Measurements from ENCODE around the gene MCF2L2.
A peak's percentile ranks its signal among the peaks of the same experiment; 100 is the strongest.

Gene MCF2L2

DNA sequence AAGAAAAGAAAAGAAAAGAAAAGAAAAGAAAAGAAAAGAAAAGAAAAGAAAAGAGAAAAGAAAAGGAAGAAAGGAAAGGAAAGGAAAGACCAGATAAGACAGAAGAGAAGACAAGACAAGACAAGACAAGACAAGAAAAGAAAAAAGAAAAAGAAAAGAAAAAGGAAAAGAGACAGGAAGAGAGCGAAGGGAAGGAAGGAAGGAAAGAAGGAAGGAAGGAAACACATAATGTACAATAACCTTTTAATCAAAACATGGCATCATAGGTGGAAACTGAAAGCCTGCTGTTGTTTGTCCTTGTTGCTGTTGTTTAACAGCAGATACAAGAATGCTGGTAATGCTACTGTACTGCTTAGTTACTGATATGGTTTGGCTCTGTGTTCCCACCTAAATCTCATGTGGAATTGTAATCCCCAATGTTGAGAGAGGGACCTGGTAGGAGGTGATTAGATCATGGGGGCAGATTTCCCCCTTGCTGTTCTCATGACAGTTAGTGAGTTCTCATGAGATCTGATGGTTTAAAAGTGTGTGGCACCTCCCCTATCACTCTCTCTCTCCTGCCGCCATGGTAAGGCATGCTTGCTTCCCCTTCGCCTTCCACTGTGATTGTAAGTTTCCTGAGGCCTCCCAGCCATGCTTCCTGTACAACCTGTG is 67.3 kb downstream of the MCF2L2 start:
- no peak for DNase-seq

DNA sequence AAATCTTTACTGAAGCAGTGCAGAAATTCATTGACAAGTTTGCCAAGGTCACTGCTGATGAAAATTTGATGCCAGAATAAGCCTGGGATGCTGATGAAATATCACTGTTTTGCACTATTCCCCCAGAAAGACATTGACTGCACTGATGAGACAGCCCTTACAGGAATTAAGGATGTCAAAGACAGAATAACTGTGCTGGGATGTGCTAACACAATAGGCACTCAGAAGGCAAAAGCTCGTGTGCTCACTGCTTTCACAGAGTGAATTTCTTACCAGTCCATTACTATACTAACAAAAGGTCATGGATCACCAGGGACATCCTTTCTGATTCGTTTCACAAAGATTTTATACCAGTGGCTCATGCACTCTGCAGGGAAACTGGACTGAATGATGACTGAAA is 69.4 kb downstream of the MCF2L2 start:
- DNase-seq, result no peak

DNA sequence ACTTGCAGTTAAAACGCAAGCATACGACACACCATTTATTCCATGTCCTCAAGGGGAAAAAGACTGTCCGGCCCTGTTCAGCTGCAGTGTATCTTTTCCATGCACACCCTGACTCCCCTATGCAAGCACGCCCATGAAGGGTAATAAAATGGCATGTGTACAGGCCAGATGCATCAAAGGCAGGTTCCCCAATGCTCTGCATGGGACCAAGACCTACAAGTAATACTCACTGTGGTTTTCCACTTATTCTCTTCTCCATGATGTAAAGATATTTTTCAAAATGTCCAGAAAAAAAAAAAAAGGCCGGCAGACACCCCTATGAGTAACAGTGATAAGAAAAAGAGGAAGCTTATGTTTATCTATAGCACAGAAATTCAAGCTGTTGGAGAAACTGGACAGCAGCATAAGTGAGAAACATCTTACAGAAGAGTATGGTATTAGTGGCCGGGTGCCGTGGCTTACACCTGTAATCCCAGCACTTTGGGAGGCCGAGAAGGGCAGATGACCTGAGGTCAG is 70.8 kb downstream of the MCF2L2 start:
- DNase-seq, result no peak

DNA sequence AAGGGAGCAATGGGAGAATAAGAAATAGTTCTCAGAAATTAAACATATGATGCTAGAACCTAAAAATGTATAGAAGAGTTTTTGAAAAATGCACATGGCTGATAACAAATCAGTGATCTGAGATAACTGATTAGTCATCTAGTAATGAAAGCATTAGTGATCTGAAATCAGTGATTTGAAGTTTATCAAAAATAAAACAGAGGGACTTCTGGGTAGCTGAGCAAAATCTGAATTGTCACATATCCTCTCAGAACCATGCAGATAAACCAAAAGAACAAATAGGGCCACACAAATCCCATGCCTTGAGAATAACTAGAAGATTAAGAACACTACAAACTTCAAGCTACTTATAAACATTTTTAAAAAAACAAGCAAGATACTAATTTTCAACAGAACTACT is 71.5 kb downstream of the MCF2L2 start:
- DNase-seq, result no peak

DNA sequence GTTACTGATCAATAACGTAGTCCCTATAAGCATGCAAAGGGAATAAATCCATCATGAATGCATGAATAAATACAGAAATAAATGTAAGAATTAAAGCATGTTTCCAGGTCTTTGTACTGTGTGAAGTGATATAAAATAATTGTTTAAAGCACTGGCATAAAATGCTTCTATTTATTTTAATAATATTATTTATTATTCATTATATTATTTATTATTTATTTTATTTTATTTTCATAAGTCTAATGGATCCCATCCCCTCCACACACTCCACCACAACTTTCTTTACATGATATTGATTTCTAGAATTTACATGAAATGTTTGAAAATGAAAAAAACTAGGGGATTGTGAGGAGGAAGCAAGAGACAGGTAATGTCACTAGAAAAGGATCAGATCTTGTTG is 73.5 kb downstream of the MCF2L2 start:
- no peak for DNase-seq

DNA sequence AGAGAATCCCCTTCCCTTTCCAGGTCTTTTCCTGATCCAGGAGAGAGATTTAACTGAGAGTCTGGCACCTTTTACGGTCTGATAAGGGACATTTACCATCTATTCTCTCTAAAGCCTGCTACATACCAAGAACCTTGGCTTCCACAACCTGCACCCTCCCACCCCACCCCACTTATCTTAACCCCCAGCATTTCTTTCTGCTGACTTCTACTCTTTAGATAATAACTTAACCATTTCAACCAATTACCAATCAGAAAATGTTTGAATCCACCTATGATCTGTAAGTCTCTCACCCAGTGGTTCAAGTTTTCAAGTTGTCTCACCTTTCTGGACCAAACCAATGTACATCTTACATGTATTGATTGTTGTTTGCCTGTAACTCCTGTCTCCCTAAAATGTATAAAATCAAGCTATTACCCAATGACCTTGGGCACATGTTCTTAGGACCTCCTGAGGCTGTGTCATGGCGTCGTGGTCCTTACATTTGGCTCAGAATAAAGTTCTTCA is 74.0 kb downstream of the MCF2L2 start:
- no peak for DNase-seq

DNA sequence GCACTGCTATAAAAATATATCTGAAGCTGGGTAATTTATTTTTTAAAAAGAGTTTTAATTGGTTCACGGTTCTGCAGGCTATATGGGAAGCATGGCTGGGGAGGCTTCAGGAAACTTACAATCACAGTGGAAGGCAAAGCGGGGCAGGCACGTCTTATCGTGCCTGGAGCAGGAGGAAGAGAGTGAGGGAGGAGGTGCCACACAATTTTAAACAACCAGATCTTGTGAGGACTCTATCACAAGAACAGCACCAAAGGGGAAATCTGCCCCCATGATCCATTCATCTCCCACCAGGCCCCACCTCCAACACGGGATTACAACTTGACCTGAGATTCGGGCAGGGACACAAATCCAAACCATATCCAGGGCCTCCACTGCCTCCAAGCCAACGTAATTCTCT is 75.0 kb downstream of the MCF2L2 start:
- DNase-seq, result no peak

DNA sequence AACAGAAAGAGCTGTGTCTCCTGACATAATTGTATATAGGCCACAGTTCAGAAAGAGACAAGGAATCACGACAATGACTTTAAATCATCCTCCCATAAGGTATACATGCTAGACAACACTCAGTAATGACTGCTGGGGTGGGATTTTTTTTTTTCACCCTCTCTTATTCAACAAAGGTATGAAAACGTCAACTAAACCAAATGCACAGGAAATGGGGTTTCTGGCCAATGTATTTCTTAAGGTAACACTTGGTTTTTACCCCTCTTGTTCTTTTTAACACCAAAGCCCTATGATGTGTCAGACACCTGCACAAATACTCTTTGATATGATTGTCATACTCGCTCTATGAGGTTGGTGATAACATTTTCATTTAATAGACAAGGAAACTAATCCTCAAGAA is 78.3 kb downstream of the MCF2L2 start:
- DNase-seq, result no peak

DNA sequence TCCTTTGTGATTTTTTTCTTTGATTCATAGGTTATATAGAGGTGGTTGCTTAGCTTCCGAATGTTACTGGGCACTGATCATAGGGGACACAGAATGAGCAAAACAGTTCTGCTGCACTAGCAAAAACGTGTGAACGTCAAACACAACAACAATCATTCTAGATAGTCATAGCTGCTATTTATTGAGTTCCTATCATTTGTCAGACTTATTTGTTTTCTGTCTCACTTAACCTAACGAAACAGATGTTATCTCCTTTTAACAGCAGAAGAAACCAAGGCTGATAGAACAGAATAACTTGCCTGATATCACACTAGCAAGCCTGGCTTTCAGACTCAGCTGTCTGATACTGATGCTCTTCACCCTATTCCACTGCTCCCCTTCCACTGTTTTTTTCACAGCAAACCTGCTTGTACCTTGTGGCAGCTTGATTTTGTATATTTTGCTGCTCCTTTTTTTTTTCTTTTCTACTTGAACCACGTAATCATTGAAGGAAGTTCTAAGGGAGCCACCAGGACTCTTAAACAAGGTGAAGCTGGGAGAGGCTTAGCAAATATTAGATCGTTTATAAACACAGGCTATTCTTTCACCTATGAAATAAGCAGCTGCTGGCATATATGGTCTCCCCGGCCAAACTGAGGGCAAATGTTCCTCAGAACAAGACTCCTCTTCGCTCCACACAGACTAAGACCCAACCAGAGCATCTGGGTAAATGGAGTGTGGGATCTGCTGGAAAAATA is 78.8 kb downstream of the MCF2L2 start:
- DNase-seq, result no peak

DNA sequence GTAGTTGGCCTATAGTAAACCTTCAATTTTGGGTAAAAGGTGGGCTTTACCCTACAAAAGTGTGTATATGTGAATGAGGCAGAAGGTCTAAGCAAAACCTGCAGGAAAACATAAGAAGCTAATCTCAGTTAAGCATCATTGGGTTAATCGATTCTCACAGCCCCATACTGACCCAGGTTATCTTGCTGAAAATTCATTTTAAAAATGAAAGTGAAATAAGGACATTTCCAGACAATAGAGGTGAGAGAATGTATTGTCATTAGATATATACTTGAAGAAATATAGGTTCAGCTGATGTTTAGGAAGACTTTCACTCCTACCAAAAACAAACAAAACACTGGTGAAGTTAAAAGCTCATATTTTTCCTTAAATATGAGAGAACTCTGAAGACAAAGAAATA is 85.6 kb downstream of the MCF2L2 start:
- no peak for DNase-seq

DNA sequence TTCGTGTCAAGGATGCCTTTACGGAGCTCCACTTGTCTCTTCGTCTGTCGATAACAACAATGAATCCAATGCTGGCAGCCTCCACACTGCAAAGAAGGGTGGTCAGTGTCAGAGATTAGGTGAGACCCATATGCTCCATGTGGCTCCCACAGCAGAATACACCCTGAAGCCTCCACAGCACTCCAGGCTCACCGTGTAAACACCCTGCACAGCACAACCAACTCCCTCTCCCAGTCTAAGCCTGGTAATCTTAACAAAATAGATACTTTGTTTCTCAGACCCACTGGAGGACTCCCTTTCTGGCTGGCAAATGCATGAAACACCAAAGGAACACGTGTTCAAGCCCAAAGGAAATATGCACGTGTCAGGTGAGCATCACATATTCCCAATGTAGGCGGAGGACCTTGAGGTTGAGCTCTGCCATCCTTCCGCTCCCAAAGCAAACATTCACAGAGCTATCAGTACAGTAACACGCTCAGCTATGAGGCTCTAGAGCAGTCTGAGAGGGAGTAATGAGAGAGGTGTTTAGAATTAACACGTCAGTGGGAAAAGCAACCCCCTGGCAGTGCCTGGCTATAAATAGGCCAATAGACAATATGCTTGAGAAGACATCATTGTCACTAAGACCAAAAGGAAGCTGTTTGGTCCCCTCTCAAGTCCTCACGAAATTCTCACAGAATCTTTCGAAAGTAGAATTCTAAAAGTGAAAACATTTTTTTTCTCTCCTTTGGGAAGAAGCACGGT is 86.7 kb downstream of the MCF2L2 start:
- no peak for DNase-seq

DNA sequence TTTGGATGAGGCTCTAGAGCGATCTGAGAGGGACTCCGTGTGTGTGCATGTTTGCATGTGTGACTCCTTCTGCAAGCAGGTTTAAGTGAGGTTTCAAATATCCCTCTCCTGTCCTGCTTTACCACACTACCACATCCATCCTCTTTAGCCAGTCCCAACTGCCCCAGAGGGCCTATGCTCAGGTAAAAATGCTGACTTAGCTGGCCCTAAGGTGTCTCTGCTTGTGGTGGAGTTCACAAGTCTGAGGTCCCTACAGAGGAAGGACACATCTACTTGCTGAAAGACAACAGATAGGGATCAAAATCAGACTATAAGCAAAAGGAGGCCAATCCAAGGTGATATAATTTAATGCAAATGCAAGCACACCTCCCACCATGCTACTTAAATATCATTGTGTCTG is 88.2 kb downstream of the MCF2L2 start:
- no peak for DNase-seq

DNA sequence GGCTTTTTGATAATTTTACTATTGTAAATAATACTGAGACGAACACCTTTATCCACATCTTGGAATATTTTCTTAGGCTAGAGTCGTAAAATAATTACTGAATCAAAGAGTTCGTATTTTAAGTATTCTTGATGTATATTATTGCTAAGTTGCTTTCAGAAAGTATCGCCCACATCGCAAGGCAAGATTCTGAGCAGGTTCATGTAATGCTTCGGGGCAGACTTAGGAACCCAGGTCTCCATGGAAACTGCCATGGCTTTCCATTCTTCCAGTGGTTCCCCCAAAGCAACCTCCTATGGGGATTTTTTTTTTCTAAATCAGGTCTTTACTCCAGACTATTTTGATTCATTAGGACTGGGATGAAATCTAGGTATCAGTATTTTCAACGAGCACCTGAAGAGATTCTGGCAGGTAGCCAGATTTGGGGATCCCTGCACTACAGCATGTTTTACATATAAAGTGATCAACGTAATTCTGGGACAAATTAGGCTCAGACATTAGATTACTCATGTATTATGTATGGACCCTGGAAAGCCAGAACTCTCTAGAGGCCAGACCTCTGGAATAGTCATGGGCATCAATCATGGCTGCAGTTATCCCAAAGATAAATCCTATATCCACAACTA is 88.8 kb downstream of the MCF2L2 start:
- DNase-seq, result peak; percentile 13

DNA sequence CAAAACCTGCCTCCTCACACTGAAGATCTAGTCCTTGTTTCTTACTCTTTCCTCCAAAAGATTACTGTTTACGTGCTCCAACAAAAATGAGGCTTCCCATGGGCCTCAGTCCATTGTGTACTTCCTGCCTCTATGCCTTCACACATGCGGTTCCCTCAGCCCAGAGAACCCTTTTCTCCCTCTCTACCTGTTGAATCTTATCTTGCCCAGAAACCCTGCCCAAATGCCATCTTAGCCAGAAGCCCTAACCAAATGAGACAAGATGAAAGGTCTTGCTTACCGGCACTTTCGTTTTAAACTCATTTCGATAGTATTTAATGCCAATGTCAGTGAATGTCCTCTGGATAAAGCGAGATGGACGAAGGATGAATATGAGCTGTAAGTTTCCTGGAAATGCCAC is 89.9 kb downstream of the MCF2L2 start:
- no peak for DNase-seq

DNA sequence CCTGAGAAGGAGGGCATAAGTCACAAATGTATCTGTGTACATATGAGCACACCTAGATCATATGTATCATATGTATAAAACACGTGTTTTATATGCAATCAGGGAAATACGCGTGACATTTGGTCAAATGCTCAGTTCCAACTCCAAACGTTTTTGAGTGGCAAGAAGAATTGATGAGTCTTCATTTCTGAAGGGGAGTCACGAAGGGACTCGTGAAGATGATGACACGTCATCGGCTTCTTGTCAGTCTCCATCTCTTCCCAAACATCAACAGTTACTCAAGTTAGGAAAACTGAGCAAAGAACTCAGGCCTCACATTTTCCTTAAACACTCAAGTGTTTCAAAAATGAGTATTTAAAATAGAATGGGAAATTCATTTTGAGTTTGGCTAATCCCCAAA is 95.9 kb downstream of the MCF2L2 start:
- DNase-seq, result no peak

DNA sequence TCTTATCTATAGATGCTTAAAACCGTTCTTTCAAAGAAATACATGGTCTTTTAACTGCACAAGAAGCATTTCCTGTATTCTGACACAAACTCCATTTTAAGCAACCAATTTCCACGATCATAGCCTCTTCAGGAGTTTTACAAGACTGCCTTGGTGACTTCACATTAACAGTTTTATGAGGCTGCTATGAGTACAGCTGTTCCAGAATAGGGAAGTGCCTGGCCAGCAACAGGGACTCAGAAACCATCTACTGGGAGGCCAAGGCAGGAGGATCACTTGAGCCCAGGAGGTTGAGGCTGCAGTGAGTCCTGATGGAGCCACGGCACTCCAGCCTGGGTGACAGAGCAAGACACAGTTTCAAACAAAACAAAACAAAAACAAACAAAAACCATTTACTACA is 96.9 kb downstream of the MCF2L2 start:
- no peak for DNase-seq

DNA sequence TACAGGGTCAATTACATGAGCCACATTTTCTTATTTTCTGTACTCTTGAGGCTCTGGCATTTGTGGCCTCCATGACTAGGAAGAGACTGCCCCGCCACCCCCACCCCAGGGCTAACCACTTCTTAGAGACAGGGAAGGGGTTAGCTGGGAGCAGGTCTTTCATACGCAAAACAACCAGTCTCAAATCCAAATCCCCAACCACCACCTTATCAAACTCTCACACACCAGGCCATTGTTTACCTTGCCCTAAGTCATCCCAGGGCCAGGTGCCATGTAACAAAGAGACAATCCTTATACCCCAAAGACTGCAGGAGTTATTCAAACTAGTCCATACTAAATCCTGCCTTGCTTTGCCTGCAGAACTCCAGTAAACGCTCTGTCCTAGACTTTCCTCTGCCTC is 97.5 kb downstream of the MCF2L2 start:
- no peak for DNase-seq

DNA sequence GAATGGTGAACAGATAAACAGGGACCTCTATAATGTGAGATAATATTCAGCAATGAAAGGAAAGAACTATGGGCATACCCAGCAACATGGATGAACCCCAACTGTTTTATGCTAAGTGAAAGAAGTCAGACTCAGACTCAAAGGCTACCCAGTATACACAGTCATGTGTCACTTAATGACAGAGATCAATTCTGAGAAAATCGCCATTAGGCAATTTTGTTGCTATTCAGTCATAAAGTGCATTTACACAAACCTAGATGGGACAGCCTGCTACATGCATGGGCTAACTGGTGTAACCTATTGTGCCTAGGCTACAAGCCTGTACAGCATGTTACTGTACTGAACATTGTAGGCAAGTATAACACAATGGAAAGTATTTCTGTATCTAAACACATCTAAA is 98.9 kb downstream of the MCF2L2 start:
- no peak for DNase-seq

DNA sequence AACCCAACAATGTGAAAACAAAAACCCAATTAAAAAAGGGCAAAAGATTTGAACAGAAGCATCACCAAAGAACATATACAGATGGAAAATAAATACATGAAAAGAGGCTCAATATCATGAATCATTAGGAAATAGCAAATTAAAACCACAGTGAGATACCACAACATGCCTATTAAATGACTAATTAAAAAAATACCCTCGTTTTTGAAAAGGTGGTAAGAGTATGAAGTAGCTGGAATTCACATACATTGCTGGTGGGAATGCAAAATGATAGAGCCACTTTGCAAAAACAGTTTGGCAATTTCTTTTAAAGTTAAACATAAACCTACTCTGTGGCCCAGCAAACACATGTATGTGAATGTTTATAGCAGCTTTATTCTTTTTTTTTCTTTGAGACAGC is 99.6 kb downstream of the MCF2L2 start:
- DNase-seq, result no peak

DNA sequence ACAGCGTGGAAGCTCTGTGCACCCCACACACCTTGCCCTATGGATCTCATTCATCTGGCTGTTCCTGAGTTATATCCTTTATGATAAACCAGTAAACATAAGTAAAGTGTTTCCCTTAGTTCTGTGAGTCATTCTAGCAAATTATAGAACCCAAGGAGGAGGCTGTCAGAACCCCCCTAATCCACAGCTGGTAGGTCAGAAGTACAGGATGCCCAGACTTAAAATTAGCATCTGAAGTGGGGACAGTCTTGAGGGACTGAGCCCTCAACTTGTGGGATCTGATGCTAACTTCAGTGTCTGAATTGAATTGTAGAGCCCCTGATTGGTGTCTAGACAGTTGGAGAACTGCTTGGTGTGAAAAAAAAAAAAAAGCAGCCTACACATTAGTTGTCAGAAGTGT is 100.3 kb downstream of the MCF2L2 start:
- no peak for DNase-seq

DNA sequence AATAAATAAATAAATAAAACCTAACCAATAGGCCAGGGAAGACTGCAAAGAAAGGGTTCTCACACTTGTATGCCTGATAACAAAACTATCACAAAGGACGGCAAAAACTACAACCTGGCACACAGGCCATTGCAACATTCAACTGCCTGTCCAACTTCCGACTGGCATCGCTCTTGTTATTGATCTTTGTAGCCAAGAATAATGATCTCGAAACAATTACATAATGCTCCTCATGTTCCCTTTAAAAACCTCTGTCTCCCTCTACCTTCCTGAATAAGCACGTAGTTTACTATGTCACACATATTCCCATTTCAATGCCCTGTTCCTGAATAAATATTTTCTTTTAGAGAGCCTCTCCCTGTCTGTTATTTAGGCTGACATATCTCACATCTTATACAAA is 101.1 kb downstream of the MCF2L2 start:
- DNase-seq, result no peak

DNA sequence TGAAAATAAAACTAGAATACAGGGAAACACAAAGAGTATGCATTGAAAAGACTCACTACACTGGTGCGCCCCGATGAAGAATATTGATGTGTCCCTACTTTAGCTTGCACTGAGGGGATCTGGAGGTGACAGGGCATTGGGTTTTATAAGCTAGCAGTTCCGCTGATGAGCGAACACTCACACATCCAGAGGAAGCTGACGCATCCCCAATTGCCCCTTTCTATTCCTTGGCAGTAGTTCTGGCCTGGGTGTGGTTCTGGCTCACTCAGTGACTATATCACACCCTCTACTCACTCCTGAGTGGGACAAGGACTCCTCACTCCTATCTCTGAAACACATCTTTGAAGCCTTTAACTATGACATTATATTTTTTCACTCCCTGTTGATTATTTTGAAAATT is 104.3 kb downstream of the MCF2L2 start:
- no peak for DNase-seq

DNA sequence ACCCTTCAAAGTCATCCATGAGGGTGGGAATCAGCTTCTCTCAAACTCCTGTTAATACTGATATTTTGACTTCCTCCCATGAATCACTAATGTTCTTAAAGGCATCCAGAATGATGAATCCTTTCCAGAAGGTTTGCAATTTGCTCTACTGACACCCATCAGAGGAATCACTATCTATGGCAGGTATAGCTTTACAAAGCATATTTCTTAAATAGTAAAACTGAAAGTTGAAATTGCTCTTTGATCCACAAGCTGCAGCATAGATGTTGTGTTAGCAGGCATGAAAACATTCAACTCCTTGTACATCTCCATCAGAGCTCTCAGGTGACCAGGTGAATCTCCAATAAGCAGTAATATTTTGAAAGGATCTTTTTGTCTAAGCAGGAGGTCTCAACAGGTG is 109.0 kb downstream of the MCF2L2 start:
- DNase-seq, result no peak
